Endothelial cell of umbilical vein (primary cell): Measurements from ENCODE around the gene MYL5. TPM values are rescaled to one million over a fixed set of nuclear protein-coding genes. Genes with fewer than 3 reads are reported as not detected.

Experiments used
- BruUV-seq: library from RNA; stranded (reverse); fragments of 400-500 nt; replicated peaks from 2 replicates; lab custom pipeline; 2021; lab: Mats Ljungman, UMichigan
- CTCF ChIA-PET: fragments of 300-600, 350-600 bp; sonication (Branson Sonifier 250); formaldehyde crosslinking; loops from one replicate; lab custom pipeline; 2021; ENCODE audit warnings: antibody characterized with exemption, inconsistent platforms; lab: Charles Lee
- POLR2A ChIA-PET: fragments of 300-600, 350-600 bp; sonication (Branson Sonifier 250); formaldehyde crosslinking; loops from one replicate; lab custom pipeline; 2021; ENCODE audit warnings: antibody characterized with exemption, inconsistent platforms; lab: Charles Lee
- DNase-seq: peaks from one replicate; pipeline ENCODE4 v3.0.0-alpha.2; 2011; ENCODE audit warnings: low read depth, low spot score
- FAIRE-seq: peaks from 2 replicates; lab custom pipeline; 2011; peaks lifted over from hg19 to GRCh38; lab: Jason Lieb, UNC
- H2AFZ ChIP-seq: 2 replicates; pipeline ENCODE4 v1.6.0; 2012; ENCODE audit warnings: low read depth, low read length, control low read depth, inconsistent platforms
- H3K27ac ChIP-seq: 2 replicates; pipeline ENCODE4 v1.5.1; 2011; ENCODE audit warnings: low read depth, mild to moderate bottlenecking, control low read depth, low read length, moderate library complexity; ENCODE audit not compliant: insufficient read depth
- H3K27me3 ChIP-seq, 2 experiments: 2 replicates each; pipeline versions ENCODE4 v1.6.0 to v1.6.1; 2011; ENCODE audit warnings: low read length in 2 of 2, mixed read lengths in 1 of 2; ENCODE audit not compliant: control insufficient read depth in 2 of 2, insufficient read depth in 2 of 2
- H3K36me3 ChIP-seq, 2 experiments: 2 replicates in 1 of 2; 3 replicates in 1 of 2; pipeline ENCODE4 v1.5.1; 2011; ENCODE audit warnings: low read length in 2 of 2, mild to moderate bottlenecking in 1 of 2, moderate library complexity in 1 of 2; ENCODE audit not compliant: control insufficient read depth in 2 of 2, insufficient read depth in 2 of 2; ENCODE audit errors: extremely low read depth in 1 of 2
- H3K4me1 ChIP-seq: 3 replicates; pipeline ENCODE4 v1.5.1; 2011; ENCODE audit warnings: mild to moderate bottlenecking, low read length; ENCODE audit not compliant: control insufficient read depth, insufficient read depth; ENCODE audit errors: extremely low read depth
- H3K4me2 ChIP-seq: 2 replicates; pipeline ENCODE4 v1.6.1; 2011; ENCODE audit warnings: low read length, control low read depth, mixed read lengths; ENCODE audit not compliant: insufficient read depth
- H3K4me3 ChIP-seq, 3 experiments: fragments of 200-600 bp in 1 of 3; sonication (generic), shearing (Covaris generic) in 1 of 3; replicated peaks in 1 of 3; 2 replicates each; pipeline ENCODE4 v1.5.1; 2011 to 2016; ENCODE audit warnings: control low read depth in 3 of 3, low read length in 3 of 3, mild to moderate bottlenecking in 2 of 3, inconsistent platforms in 1 of 3, low read depth in 1 of 3, moderate library complexity in 1 of 3; ENCODE audit not compliant: insufficient read depth in 1 of 3
- H3K79me2 ChIP-seq: 2 replicates; pipeline ENCODE4 v1.6.0; 2012; ENCODE audit warnings: low read length, inconsistent platforms; ENCODE audit not compliant: control insufficient read depth, insufficient read depth
- H3K9ac ChIP-seq: replicated peaks from 2 replicates; pipeline ENCODE3; 2011; ENCODE audit warnings: low read length, control low read depth; ENCODE audit not compliant: insufficient read depth; ENCODE audit errors: extremely low read depth
- H3K9me1 ChIP-seq: replicated peaks from 3 replicates; pipeline ENCODE4 v1.6.0; 2011; ENCODE audit warnings: mild to moderate bottlenecking, low read length; ENCODE audit not compliant: control insufficient read depth, insufficient read depth; ENCODE audit errors: extremely low read depth
- H3K9me3 ChIP-seq: replicated peaks from 2 replicates; pipeline ENCODE4 v1.5.1; 2012; ENCODE audit warnings: low read length, inconsistent platforms; ENCODE audit not compliant: control insufficient read depth, insufficient read depth
- H4K20me1 ChIP-seq: replicated peaks from 2 replicates; pipeline ENCODE3; 2011; ENCODE audit warnings: mild to moderate bottlenecking, low read length; ENCODE audit not compliant: control insufficient read depth, insufficient read depth; ENCODE audit errors: extremely low read depth
- CTCF ChIP-seq, 2 donors: IDR thresholded peaks; 1 replicate in 1 of 2; 2 replicates in 1 of 2; pipeline ENCODE4 v1.5.1; 2011; ENCODE audit warnings: low read length in 2 of 2, mild to moderate bottlenecking in 2 of 2, moderate library complexity in 2 of 2, control low read depth in 1 of 2, inconsistent platforms in 1 of 2, low read depth in 1 of 2; ENCODE audit not compliant: insufficient read depth in 1 of 2; ENCODE audit errors: extremely low read depth in 1 of 2
- EZH2 ChIP-seq: IDR thresholded peaks from 2 replicates; pipeline ENCODE4 v1.6.1; 2012; ENCODE audit warnings: borderline replicate concordance, low read depth, mild to moderate bottlenecking, moderate library complexity, low read length, inconsistent platforms; ENCODE audit not compliant: severe bottlenecking
- FOS ChIP-seq: IDR thresholded peaks from 2 replicates; pipeline ENCODE4 v1.6.1; 2011; ENCODE audit warnings: mild to moderate bottlenecking, low read length, moderate library complexity, borderline replicate concordance; ENCODE audit not compliant: insufficient read depth
- GATA2 ChIP-seq: IDR thresholded peaks from 2 replicates; pipeline ENCODE4 v1.7.0; 2011; ENCODE audit warnings: low read depth, mild to moderate bottlenecking, moderate library complexity, mixed read lengths, low read length; ENCODE audit not compliant: insufficient read length, insufficient read depth
- JUN ChIP-seq: IDR thresholded peaks from 2 replicates; pipeline ENCODE4 v1.6.1; 2011; ENCODE audit warnings: borderline replicate concordance, low read depth; ENCODE audit not compliant: insufficient read length, insufficient read depth
- MAX ChIP-seq: IDR thresholded peaks from 2 replicates; pipeline ENCODE4 v1.6.1; 2011; ENCODE audit not compliant: insufficient read depth, insufficient read length
- MYC ChIP-seq: IDR thresholded peaks from one replicate; pipeline ENCODE4 v1.6.1; 2011; ENCODE audit warnings: mild to moderate bottlenecking, low read depth, low read length
- POLR2A ChIP-seq: IDR thresholded peaks from 2 replicates; pipeline ENCODE4 v1.6.1; 2012; ENCODE audit warnings: low read depth, mild to moderate bottlenecking, control low read depth, low read length
- POLR2AphosphoS5 ChIP-seq: IDR thresholded peaks from 2 replicates; pipeline ENCODE4 v1.6.1; 2012; ENCODE audit warnings: low read depth, mild to moderate bottlenecking, control low read depth, low read length, moderate library complexity; ENCODE audit not compliant: insufficient read depth
- dilution Hi-C: fragments of 300-500 bp; cut with MboI; formaldehyde crosslinking; loops from one replicate; pipeline ENCODE4 v1.15.0; 2019; ENCODE audit warnings: low sequenced_read_pairs; ENCODE audit not compliant: extremely low pct_ligation_motif_present
- intact Hi-C: fragments of 100-400 bp; cut with micrococcal nuclease; formaldehyde crosslinking; loops from one replicate; pipeline ENCODE4 v1.10.0; 2022
- polyA plus RNA-seq, 4 experiments: library from polyadenylated mRNA; depleted of rRNA in 3 of 4; stranded (reverse) in 3 of 4; unstranded in 1 of 4; fragments of >200 nt; gene quantifications; 2 replicates each; pipeline versions ENCODE4 v1.2.1 to v1.2.3, GENCODE V29; 2011 to 2012; ENCODE audit warnings: missing spikeins in 1 of 4
- total RNA-seq: library from RNA; stranded (reverse); gene quantifications from 2 replicates; pipeline ENCODE4 v1.2.3, GENCODE V29; 2021

MYL5 gene
- total and polyA plus RNA-seq, 2 donors (not counting 3 experiments of a cell fraction or from before 2014, with no cell fraction given), result 12.3 to 13.4 TPM

DNA sequence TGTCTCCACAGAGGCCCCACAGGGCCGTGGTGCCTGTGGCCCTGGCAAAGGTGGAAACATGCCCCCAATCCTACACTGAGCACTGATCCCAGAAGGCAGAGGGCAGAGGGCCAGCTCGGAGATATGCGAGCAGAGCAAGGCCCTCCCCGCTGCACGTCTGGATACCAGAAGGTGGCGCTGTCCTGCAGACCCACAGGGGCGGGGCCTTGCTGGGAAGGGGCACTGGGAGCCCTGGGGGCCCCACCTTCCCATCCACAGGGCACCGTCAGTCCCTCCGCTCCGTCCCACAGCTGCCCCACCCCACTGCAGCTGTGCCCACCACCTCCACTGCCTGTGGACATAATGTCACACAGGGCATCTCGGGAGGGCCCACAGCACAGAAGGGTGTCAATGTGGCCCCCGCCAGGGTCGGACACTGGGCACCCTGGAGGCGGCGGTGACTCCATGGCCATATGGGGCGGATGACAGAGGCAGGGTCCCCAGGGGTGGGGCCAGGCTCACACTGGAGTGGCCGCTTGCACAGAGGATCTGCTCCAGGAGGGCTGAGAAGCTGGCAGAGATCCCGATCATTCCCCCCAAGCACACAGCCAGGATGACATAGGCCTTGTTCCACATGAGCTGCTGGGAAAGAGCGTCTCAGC, 9.8 kb downstream of the MYL5 start:
- Histone ChIP-seq H3K79me2 (no peaks in the 10 kb centered on the region), H3K27ac (no peak overlapping the region), H3K9me1 (no peaks in the 10 kb centered on the region), H2AFZ (no peak overlapping the region), H4K20me1 (no peaks in the 10 kb centered on the region), H3K36me3 (no peaks in the 10 kb centered on the region), H3K9me3 (no peaks in the 10 kb centered on the region), H3K9ac (no peak overlapping the region), H3K4me1 (peaks cover 13% of the 10 kb centered on the region), H3K4me2 (no peak overlapping the region), H3K27me3 (no peaks in the 10 kb centered on the region), H3K4me3 (no peak overlapping the region)
- FAIRE-seq (peak; percentile 67), DNase-seq (peak; percentile 53)
- TF ChIP-seq EZH2 (no peak), CTCF (IDR thresholded peaks at IDR 0.05; ENCODE audit: extremely low read depth in 1 of 2, insufficient read depth in 1 of 2, low read depth in 1 of 2, low read length in 2 of 2) (peak; percentile 69 to 89)
- POLR2A ChIA-PET, result no interaction called here
- CTCF ChIA-PET, result interaction anchor here (0.6 to 2.3 kb wide), 14 partner anchors 8 to 303 kb away, joined by 3 to 12 read pairs (median 5); partner anchors contain the start of genes ATP5ME, IDUA and MYL5
- dilution Hi-C loops, result no loop called here
- BruUV-seq, result no TSS peak
- intact Hi-C loops, result no loop called here

GRCh38 chr4:684623-685327, 10.4 kb downstream of the MYL5 start:
- ChIA-PET POLR2A (no interaction called here), CTCF (interaction anchor here (0.7 to 2.3 kb wide), 7 partner anchors 9 to 41 kb away, joined by 5 to 12 read pairs (median 9); partner anchors contain the start of genes ATP5ME and MYL5)
- Histone ChIP-seq H4K20me1 (no peaks in the 10 kb centered on the region), H3K79me2 (no peaks in the 10 kb centered on the region), H3K9ac (no peak overlapping the region), H3K4me1 (peaks cover 18% of the 10 kb centered on the region), H3K36me3 (no peaks in the 10 kb centered on the region), H3K9me3 (no peaks in the 10 kb centered on the region), H2AFZ (no peak overlapping the region), H3K4me2 (no peak overlapping the region), H3K9me1 (no peaks in the 10 kb centered on the region), H3K27ac (no peak overlapping the region), H3K4me3 (no peak overlapping the region), H3K27me3 (no peaks in the 10 kb centered on the region)
- dilution Hi-C loops, result no loop called here
- FAIRE-seq, result no peak
- no peak for DNase-seq
- TF ChIP-seq POLR2A, result no peak
- no peak for TF ChIP-seq MYC
- TF ChIP-seq POLR2AphosphoS5, result no peak
- TF ChIP-seq MAX, result no peak
- TF ChIP-seq CTCF (IDR thresholded peaks at IDR 0.05; ENCODE audit: extremely low read depth in 1 of 2, insufficient read depth in 1 of 2, low read depth in 1 of 2, low read length in 2 of 2), result no peak
- no peak for TF ChIP-seq JUN
- no peak for TF ChIP-seq GATA2
- TF ChIP-seq EZH2, result no peak
- no peak for TF ChIP-seq FOS
- no TSS peak for BruUV-seq
- intact Hi-C loops, result no loop called here
